Measurements from ENCODE around the gene LARP4B. TPM values are rescaled to one million over a fixed set of nuclear protein-coding genes. Genes with fewer than 3 reads are reported as not detected.

LARP4B gene
- total and polyA plus RNA-seq, 2 of the 13 experiments (the other 11 are each of a cell fraction or from before 2014, with no cell fraction given): 19.5 to 30.2 TPM

GRCh38 chr10:821322-821721, 110.2 kb downstream of the LARP4B start:
- in situ Hi-C loops (cut with HindIII; ENCODE audit: extremely low pct_ligation_motif_present, low pct_unique_long_range_greater_than_20kb) (no loop called here), intact Hi-C loops (cut with micrococcal nuclease; ENCODE audit: unreplicated experiment) (no loop called here)
- CTCF ChIA-PET (ENCODE audit: low intra/inter-chr PET ratio, low total read pairs): no interaction called here

GRCh38 chr10:819816-820215, 111.7 kb downstream of the LARP4B start:
- in situ Hi-C loops (cut with HindIII; ENCODE audit: extremely low pct_ligation_motif_present, low pct_unique_long_range_greater_than_20kb) (no loop called here), intact Hi-C loops (cut with micrococcal nuclease; ENCODE audit: unreplicated experiment) (no loop called here)
- H3K4me3 ChIP-seq (replicated peaks in 1 of 3; ENCODE audit: insufficient read depth in 1 of 3, low read depth in 2 of 3, low read length in 3 of 3): no peak overlapping the region
- no peaks in the 10 kb centered on the region for H4K20me1 ChIP-seq (ENCODE audit: insufficient read depth, low read length)
- H3K27ac ChIP-seq (ENCODE audit: extremely low read length, insufficient read depth, low read length): no peak overlapping the region
- H3K9ac ChIP-seq (ENCODE audit: insufficient read depth, low read depth, low read length): no peak overlapping the region
- no peak for DNase-seq (ENCODE audit: low spot score)
- BruUV-seq (replicated peaks): no TSS peak
- H3K9me3 ChIP-seq (ENCODE audit: low read length): no peaks in the 10 kb centered on the region
- no peak for ATAC-seq
- no peak for FAIRE-seq
- no peaks in the 10 kb centered on the region for H3K27me3 ChIP-seq (ENCODE audit: control insufficient read depth in 1 of 2, insufficient read depth in 2 of 2, low read length in 2 of 2)
- H3K4me2 ChIP-seq (ENCODE audit: low read depth, low read length): no peak overlapping the region
- 98% methylated on average over 8 of the region's 8 CpGs for WGBS (ENCODE audit: low lambda C conversion rate)
- H3K79me2 ChIP-seq (ENCODE audit: insufficient read depth, low read length): no peaks in the 10 kb centered on the region
- no peaks in the 10 kb centered on the region for H3K4me1 ChIP-seq (ENCODE audit: insufficient read depth, low read length)
- H3K36me3 ChIP-seq (replicated peaks in 1 of 2; ENCODE audit: control insufficient read depth in 1 of 2, insufficient read depth in 2 of 2, low read length in 2 of 2): peaks cover 52 to 89% of the 10 kb centered on the region in 2 experiments
- POLR2A ChIA-PET: no interaction called here
- CTCF ChIA-PET (ENCODE audit: low intra/inter-chr PET ratio, low total read pairs): no interaction called here
- no peak overlapping the region for H2AFZ ChIP-seq (ENCODE audit: low read length)
- TF ChIP-seq SIN3A (IDR thresholded peaks at IDR 0.05; ENCODE audit: borderline replicate concordance, low read depth, low read length) (no peak), JDP2 (CRISPR knock-in tag; IDR thresholded peaks at IDR 0.05; ENCODE audit: borderline replicate concordance) (no peak), FOXK2 (IDR thresholded peaks at IDR 0.05) (no peak), SMAD9 (CRISPR knock-in tag; IDR thresholded peaks at IDR 0.05) (no peak), ZBTB34 (CRISPR knock-in tag; IDR thresholded peaks at IDR 0.05) (no peak), TAF1 (CRISPR knock-in tag; IDR thresholded peaks at IDR 0.05) (no peak), TAF15 (IDR thresholded peaks at IDR 0.05; ENCODE audit: low read depth, low read length, poor library complexity, severe bottlenecking) (no peak), HOXA7 (CRISPR knock-in tag; IDR thresholded peaks at IDR 0.05) (no peak), ZNF232 (CRISPR knock-in tag; IDR thresholded peaks at IDR 0.05; ENCODE audit: borderline replicate concordance) (no peak), IKZF5 (CRISPR knock-in tag; IDR thresholded peaks at IDR 0.05) (no peak), ZBTB7A (CRISPR knock-in tag; IDR thresholded peaks at IDR 0.05) (no peak), ZNF501 (CRISPR knock-in tag; IDR thresholded peaks at IDR 0.05) (no peak)

More at GRCh38 chr10:821322-821721, 110.2 kb downstream of the LARP4B start:
- FAIRE-seq: no peak
- no peak overlapping the region for H3K27ac ChIP-seq (ENCODE audit: extremely low read length, insufficient read depth, low read length)
- no peak for DNase-seq (ENCODE audit: low spot score)
- H3K27me3 ChIP-seq (ENCODE audit: control insufficient read depth in 1 of 2, insufficient read depth in 2 of 2, low read length in 2 of 2): no peaks in the 10 kb centered on the region
- no TSS peak for BruUV-seq (replicated peaks)
- H4K20me1 ChIP-seq (ENCODE audit: insufficient read depth, low read length): no peaks in the 10 kb centered on the region
- 96% methylated on average over 5 of the region's 5 CpGs for WGBS (ENCODE audit: low lambda C conversion rate)
- no peaks in the 10 kb centered on the region for H3K9me3 ChIP-seq (ENCODE audit: low read length)
- H3K36me3 ChIP-seq (replicated peaks in 1 of 2; ENCODE audit: control insufficient read depth in 1 of 2, insufficient read depth in 2 of 2, low read length in 2 of 2): peaks cover 52 to 92% of the 10 kb centered on the region in 2 experiments
- H3K9ac ChIP-seq (ENCODE audit: insufficient read depth, low read depth, low read length): no peak overlapping the region
- no peak for ATAC-seq
- POLR2A ChIA-PET: no interaction called here
- H3K4me3 ChIP-seq (replicated peaks in 1 of 3; ENCODE audit: insufficient read depth in 1 of 3, low read depth in 2 of 3, low read length in 3 of 3): no peak overlapping the region
- H3K4me2 ChIP-seq (ENCODE audit: low read depth, low read length): no peak overlapping the region
- no peaks in the 10 kb centered on the region for H3K79me2 ChIP-seq (ENCODE audit: insufficient read depth, low read length)
- no peaks in the 10 kb centered on the region for H3K4me1 ChIP-seq (ENCODE audit: insufficient read depth, low read length)
- no peak for TF ChIP-seq ZNF329 (CRISPR knock-in tag; IDR thresholded peaks at IDR 0.05; ENCODE audit: low read depth)
- TF ChIP-seq RAD51 (IDR thresholded peaks at IDR 0.05; ENCODE audit: borderline replicate concordance): peak; percentile 24; the same call in 1 of the 2 replicates
- no peak for TF ChIP-seq ZBTB46 (CRISPR knock-in tag; IDR thresholded peaks at IDR 0.05; ENCODE audit: borderline replicate concordance)
- peak; percentile 78 for TF ChIP-seq RBM22 (optimal IDR thresholded peaks at IDR 0.05; ENCODE audit: low read length)
- no peak overlapping the region for H2AFZ ChIP-seq (ENCODE audit: low read length)
